ENCODE measurements around the gene NBPF9. TPM values are rescaled to one million over a fixed set of nuclear protein-coding genes. Genes with fewer than 3 reads are reported as not detected.
"Not testable (repeated sequence)": the region's sequence is repeated elsewhere in the genome, so short reads cannot be mapped to it uniquely, and the experiment has no call there.

NBPF9 gene
- total RNA-seq, 1 experiment from 2014 or later: 3.9 TPM

- not testable (repeated sequence) for H3K27me3 Mint-ChIP-seq (ENCODE audit: low read depth); H3K9me3 Mint-ChIP-seq; H4K5ac ChIP-seq (ENCODE audit: insufficient read length, low read depth, low read length); H3T11ph ChIP-seq (ENCODE audit: low read length); H2AFZ ChIP-seq (ENCODE audit: low read length); H2BK12ac ChIP-seq (ENCODE audit: insufficient read length, low read depth, low read length); H3K4me3 Mint-ChIP-seq; H3K9me3 ChIP-seq (ENCODE audit: control insufficient read depth, low read depth, low read length); H3K9ac ChIP-seq (ENCODE audit: extremely low read depth, insufficient read length, low read length); H3K14ac ChIP-seq (ENCODE audit: insufficient read depth, low read length); H4K91ac ChIP-seq (ENCODE audit: insufficient read length, low read depth, low read length); H2BK15ac ChIP-seq (ENCODE audit: low read depth, low read length); H3K18ac ChIP-seq (ENCODE audit: insufficient read length, low read depth, low read length); H2AK5ac ChIP-seq (ENCODE audit: insufficient read length, low read length); H3K79me1 ChIP-seq (ENCODE audit: insufficient read depth, low read depth, low read length, poor library complexity, severe bottlenecking); H3K4ac ChIP-seq (ENCODE audit: low read depth, low read length); H3K4me1 Mint-ChIP-seq; H3K27ac Mint-ChIP-seq; H2BK20ac ChIP-seq (ENCODE audit: low read depth, low read length, poor library complexity, severe bottlenecking); H3K36me3 Mint-ChIP-seq (ENCODE audit: insufficient read depth in 1 of 3, low read depth in 3 of 3); H3K79me2 ChIP-seq (ENCODE audit: insufficient read depth, low read length); H3K4me1 ChIP-seq (ENCODE audit: insufficient read depth, low read length); H4K20me1 ChIP-seq (ENCODE audit: control insufficient read depth, insufficient read depth, insufficient read length); H3K27me3 ChIP-seq (ENCODE audit: insufficient read depth, low read length); H3K23ac ChIP-seq (ENCODE audit: insufficient read length, low read depth, low read length); H4K8ac ChIP-seq (replicated peaks; ENCODE audit: insufficient read length, low read depth, low read length); H3K4me2 ChIP-seq (ENCODE audit: insufficient read depth, insufficient read length, low read length); DNase-seq; H2BK5ac ChIP-seq (ENCODE audit: insufficient read length, low read length); H2BK120ac ChIP-seq (ENCODE audit: low read depth, low read length, poor library complexity, severe bottlenecking); H3K27ac ChIP-seq (ENCODE audit: insufficient read length, low read depth, low read length); H3K23me2 ChIP-seq (ENCODE audit: insufficient read length, low read depth, low read length, poor library complexity, severe bottlenecking); H3K56ac ChIP-seq (ENCODE audit: insufficient read length, low read depth, low read length)
- WGBS (ENCODE audit: extremely low coverage, insufficient read length, low lambda C conversion rate): no CpG with 5 or more reads among the region's 2 CpGs
These were observed 86.7 kb downstream of the NBPF9 start for GRCh38 chr1:149016626-149017025.

- not testable (repeated sequence) for DNase-seq
- no CpG with 5 or more reads among the region's 3 CpGs for WGBS (ENCODE audit: extremely low coverage, insufficient read length, low lambda C conversion rate)
These were observed 87.8 kb downstream of the NBPF9 start for GRCh38 chr1:149015522-149015921.

More at GRCh38 chr1:149015522-149015921, 87.8 kb downstream of the NBPF9 start:
- H2BK5ac ChIP-seq (ENCODE audit: insufficient read length, low read length); H3K23me2 ChIP-seq (ENCODE audit: insufficient read length, low read depth, low read length, poor library complexity, severe bottlenecking); H3K4me1 ChIP-seq (ENCODE audit: insufficient read depth, low read length); H3K9ac ChIP-seq (ENCODE audit: extremely low read depth, insufficient read length, low read length); H3K27me3 ChIP-seq (ENCODE audit: insufficient read depth, low read length); H3K18ac ChIP-seq (ENCODE audit: insufficient read length, low read depth, low read length); H3K56ac ChIP-seq (ENCODE audit: insufficient read length, low read depth, low read length); H4K8ac ChIP-seq (replicated peaks; ENCODE audit: insufficient read length, low read depth, low read length); H3K79me2 ChIP-seq (ENCODE audit: insufficient read depth, low read length); H2BK120ac ChIP-seq (ENCODE audit: low read depth, low read length, poor library complexity, severe bottlenecking); H2AFZ ChIP-seq (ENCODE audit: low read length); H3K4ac ChIP-seq (ENCODE audit: low read depth, low read length); H3K4me2 ChIP-seq (ENCODE audit: insufficient read depth, insufficient read length, low read length); H4K5ac ChIP-seq (ENCODE audit: insufficient read length, low read depth, low read length); H3K23ac ChIP-seq (ENCODE audit: insufficient read length, low read depth, low read length); H3K14ac ChIP-seq (ENCODE audit: insufficient read depth, low read length); H3K9me3 ChIP-seq (ENCODE audit: control insufficient read depth, low read depth, low read length); H3K9me3 Mint-ChIP-seq; H2AK5ac ChIP-seq (ENCODE audit: insufficient read length, low read length); H4K20me1 ChIP-seq (ENCODE audit: control insufficient read depth, insufficient read depth, insufficient read length); H3K4me1 Mint-ChIP-seq; H3K27ac ChIP-seq (ENCODE audit: insufficient read length, low read depth, low read length); H3K4me3 Mint-ChIP-seq; H2BK20ac ChIP-seq (ENCODE audit: low read depth, low read length, poor library complexity, severe bottlenecking); H4K91ac ChIP-seq (ENCODE audit: insufficient read length, low read depth, low read length); H3K79me1 ChIP-seq (ENCODE audit: insufficient read depth, low read depth, low read length, poor library complexity, severe bottlenecking); H2BK12ac ChIP-seq (ENCODE audit: insufficient read length, low read depth, low read length); H3K27me3 Mint-ChIP-seq (ENCODE audit: low read depth); H2BK15ac ChIP-seq (ENCODE audit: low read depth, low read length); H3T11ph ChIP-seq (ENCODE audit: low read length); H3K36me3 Mint-ChIP-seq (ENCODE audit: insufficient read depth in 1 of 3, low read depth in 3 of 3); H3K27ac Mint-ChIP-seq: not testable (repeated sequence)
